GM21737 (cell line): ENCODE measurements around the gene ADIRF.
"Not testable (repeated sequence)": the region's sequence is repeated elsewhere in the genome, so short reads cannot be mapped to it uniquely, and the experiment has no call there.

Experiments
- ATAC-seq: cut with Tn5 transposase; IDR thresholded peaks from one replicate; pipeline ENCODE4 v1.9.1; 2021; ENCODE audit warnings: mild to moderate bottlenecking, moderate library complexity; ENCODE audit not compliant: unreplicated experiment

ADIRF gene

GRCh38 chr10:86968271-86968993, at the start of gene ADIRF:
Gene ADIRF (plus strand): TSS chr10:86968482. CDS start chr10:86968545, 63 bp downstream.
- no peak for ATAC-seq

DNA sequence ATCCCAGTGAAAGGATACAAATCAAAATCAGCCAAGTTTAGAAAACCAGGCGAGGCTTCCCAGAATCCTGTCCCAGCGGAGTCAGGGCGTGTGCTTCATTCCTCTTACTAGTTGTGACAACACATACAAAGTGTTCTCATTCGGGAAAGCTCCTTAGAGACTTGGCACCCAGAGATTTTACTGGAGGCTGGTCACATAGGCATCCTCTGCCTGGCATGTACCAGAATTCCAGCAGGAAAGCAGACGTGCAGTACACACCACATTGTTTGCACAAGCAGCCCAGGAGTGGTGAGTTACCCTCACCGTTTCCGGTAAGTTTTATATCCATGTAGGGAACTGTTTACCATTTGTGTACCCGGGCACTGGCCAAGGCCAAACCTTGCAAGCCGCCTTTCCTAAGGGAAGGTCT, 45.7 kb upstream of the ADIRF start:
- ATAC-seq, result no peak

DNA sequence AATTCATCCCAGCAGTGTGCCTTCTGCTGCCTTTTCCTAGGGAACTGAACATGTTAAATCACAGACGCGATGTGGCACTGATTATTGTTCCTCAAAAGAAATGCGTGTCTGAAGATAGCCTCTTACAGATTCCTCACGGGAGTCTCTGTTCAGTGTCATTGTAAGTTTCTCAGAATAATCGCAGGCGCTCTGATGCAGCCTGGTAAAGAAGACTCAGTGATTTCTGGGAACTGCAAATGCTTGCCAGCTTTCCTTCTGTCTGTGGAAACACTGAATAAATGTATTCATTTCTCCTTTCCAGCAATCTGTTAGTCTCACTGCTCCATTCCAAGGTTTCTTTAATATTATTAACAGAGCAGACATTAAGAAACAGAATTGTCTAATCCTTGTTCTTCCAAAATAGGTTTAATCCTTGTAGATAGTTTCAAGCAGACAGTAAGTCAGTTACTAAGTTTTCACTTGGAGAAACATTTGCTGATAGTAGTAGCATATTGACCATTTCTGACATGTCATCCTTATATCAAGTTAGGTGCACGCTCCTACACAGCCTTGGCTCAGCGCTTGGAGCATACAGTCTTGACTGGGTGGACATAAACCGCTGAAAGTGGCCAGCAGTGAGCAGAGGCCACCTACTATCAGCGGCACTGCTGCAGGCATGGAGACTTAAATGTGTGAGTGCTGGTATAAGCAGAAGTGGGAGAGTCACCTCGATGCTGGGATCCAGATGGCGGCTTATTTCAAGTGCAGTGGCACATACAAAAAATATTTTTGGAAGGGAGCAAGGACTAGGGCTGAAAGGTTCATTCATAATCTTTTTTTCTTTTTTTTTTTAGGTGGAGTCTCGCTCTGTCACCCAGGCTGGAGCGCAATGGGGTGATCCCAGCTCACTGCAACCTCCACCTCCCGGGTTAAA, 38.6 kb upstream of the ADIRF start:
- ATAC-seq, result no peak

- ATAC-seq, result no peak
Observed at GRCh38 chr10:86931872-86932271, 36.4 kb upstream of the ADIRF start.

- no peak for ATAC-seq
Observed at GRCh38 chr10:86932674-86933073, 35.6 kb upstream of the ADIRF start.

- not testable (repeated sequence) for ATAC-seq
Observed at GRCh38 chr10:86934162-86934711, 34.0 kb upstream of the ADIRF start.

DNA sequence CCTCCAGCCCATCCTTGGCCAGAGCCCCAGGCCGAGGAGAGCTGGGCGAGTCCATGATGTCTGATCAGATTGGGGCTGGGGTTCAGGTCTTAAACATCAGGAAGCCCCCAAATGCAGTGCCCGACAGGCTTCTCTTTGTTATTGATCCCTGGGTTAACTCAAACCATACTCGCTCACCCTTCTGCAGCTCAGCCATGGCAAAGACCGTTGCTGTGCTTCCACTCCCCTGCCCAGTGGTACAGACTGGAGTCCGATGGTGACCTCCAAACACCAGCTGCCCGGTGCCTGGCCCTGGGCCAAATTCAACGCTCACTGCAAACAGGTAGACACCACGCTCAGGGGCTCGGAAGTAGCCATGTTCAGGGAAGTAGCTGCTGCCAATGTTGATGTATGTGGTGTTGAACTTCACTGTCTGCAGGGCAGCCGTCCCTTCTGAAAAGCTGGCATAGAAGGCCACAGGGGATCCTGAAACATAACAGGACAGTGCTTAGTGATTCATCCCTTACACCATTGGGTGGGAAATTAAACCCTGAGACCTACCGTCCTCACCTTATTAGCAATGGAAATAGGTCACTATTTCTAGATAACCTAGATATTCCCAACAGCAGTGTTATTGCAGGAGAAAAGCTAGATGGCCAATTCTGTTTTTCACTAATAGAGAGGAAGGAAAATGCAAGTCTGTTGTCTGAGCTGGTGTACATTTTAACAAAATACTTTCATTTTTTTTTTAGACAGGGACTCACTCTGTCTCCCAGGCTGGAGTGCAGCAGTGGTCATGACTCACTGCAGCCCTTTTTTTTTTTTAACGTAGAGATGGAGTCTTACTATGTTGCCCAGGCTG, 31.4 kb upstream of the ADIRF start:
- ATAC-seq, result no peak

GRCh38 chr10:86937502-86938154, 30.7 kb upstream of the ADIRF start:
- no peak for ATAC-seq

GRCh38 chr10:86938260-86938659, 30.0 kb upstream of the ADIRF start:
- no peak for ATAC-seq

GRCh38 chr10:86940076-86940475, 28.2 kb upstream of the ADIRF start:
- not testable (repeated sequence) for ATAC-seq

GRCh38 chr10:86940677-86941076, 27.6 kb upstream of the ADIRF start:
- ATAC-seq, result no peak

DNA sequence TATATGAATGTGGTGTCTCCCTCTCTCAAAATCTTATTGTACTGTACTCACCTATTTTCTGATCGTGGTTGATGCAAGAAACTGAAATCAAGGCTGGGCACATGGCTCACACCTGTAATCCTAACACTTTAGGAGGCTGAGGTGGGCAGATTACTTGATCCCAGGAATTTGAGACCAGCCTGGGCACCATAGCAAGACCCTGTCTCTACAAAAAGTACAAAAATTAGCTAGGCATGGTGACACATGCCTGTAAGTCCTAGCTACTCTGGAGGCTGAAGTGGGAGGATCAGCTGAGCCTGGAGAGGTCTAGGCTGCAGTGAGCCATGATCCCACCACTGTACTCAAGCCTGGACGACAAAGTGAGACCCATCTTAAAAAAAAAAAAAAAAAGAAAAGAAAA, 26.9 kb upstream of the ADIRF start:
- no peak for ATAC-seq

DNA sequence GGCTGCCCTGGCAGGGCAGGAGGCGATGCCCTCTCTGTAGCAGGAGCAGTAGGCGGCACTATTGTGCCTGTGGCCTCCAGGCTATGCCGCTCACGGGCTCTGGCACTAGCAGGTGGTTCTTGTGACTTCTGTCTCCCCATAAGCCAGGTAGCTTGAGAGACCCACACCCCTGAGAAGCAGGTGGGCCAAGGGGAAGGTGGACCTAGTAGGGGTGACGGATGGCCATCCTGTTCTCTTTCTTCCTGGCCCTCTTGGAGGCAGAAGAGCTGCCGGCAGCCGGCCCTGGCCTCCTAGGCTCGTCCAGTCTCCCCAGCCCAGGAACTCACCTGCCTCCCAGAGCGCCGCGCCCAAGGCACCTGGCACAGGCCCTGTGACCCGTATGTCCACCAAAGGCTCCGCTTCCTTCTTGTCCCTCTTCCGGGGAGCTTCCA, 26.3 kb upstream of the ADIRF start:
- no peak for ATAC-seq

DNA sequence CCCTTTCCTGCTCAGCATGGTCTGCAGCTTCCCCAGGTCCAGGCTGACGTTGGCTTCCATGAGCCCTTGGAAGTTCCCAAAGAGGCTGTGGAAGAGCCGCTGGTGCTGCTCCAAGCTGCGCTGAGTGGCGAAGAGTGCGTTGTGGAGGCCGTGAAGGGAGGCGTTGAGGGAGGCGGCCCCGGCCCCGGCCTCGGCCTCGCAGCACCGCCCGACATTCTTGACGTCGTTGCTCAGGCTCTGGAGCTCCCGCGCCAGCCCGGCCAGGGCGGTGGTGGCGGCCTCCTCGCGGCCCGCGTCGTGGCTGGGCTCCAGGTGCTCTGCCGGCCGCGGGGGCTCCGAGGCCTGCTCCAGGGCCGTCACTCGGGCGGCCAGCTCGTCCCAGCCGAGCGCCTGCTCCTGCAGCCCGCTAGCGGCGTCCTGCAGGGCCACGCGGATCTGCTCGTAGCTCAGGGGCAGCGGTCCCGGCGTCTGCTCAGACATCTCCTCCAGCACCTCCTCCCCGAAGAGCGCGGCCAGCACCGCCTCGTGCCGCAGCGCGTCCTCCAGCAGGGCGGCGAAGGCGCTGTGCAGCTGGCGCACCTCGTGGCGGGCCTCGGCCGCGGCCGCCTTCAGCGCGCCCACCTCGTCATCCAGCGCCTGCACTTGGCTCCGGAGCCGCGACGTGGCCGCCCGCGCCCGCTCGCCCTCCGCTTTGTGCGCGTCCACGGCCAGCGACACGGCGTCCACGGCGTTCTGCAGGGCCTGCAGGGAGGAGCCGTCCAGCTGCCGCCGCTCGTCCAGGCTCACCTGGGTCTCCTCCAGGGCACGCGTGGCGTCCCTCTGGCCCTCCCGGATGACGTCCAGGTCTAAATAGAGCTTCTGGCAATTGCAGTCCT, 25.6 kb upstream of the ADIRF start:
- no peak for ATAC-seq

DNA sequence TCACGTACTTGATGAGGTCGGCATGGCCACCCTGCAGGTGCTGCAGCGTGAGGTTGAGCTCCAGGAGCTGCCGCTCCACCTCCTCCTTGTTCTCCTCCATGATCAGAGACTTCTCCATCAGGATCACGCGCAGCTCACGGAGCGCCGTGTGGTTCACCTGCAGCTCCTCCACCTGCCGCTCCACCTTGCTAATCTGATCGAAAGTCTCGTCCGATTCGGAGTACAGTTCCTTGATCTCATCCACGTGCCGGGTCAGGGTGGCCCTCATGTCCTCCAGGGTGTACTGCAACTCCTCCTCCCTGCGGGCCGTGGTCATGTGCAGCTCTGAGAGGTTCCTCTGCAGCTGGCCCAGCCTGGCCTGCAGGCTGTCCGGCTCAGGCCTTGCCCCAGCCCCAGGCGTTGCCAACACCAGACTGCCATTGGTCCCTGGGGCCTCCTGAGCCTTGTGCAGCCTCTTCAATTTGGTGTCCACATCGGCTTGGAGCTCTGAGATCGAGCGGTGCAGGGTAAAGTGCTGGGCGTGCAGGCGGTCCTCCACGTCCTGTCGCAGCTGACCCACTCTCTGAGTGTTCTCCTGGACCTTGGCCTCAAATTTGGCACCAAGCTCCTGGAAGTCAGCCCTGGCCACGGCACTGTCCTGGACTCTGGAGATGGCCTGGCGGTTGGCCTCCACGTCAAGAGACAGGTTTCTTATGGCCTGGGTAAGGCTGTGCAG, 24.8 kb upstream of the ADIRF start:
- ATAC-seq, result no peak

- no peak for ATAC-seq
Observed at GRCh38 chr10:86944031-86944419, 24.3 kb upstream of the ADIRF start.

- no peak for ATAC-seq
Observed at GRCh38 chr10:86944471-86944870, 23.8 kb upstream of the ADIRF start.

GRCh38 chr10:86944907-86945306, 23.4 kb upstream of the ADIRF start:
- no peak for ATAC-seq
